Heart left ventricle (tissue), 13 donors: ENCODE results near the gene SEMG1.

Experiments used
- POLR2A ChIP-seq, 2 donors: fragments of 450-650 bp; IDR thresholded peaks; one replicate each; pipeline ENCODE4 v1.6.1; 2017; ENCODE audit warnings: antibody characterized with exemption in 2 of 2, mild to moderate bottlenecking in 2 of 2, moderate library complexity in 2 of 2
- TF ChIP-seq, protein P1 (sequence below), 12 donors: fragments of 200-600 bp; sonication (generic) in 4 of 12; IDR thresholded peaks; one replicate each; pipeline versions ENCODE4 v1.5.0 to v1.8.0; 2018 to 2022; ENCODE audit warnings: antibody characterized with exemption in 12 of 12, mild to moderate bottlenecking in 5 of 12
- donor health status: ischemic (EF 13 %, LVEDD 7.1; RV severe dilation, severe dysfunction).
- donor health status: DM: no; HTN: yes; CAD: no.
- donor health status: DM: no; HTN: no; CAD: no.
- donor health status: ischemic (EF 25% LVEDD 6.9; RV normal size, moderate dysfunction).
- donor health status: ischemic (EF 25% LVEDD 5.7; RV mildly dilated, moderate dysfunction).
- donor health status: ischemic (EF 35%, LVEDD 5.7; RV mildly dilated, moderate dysfunction).
- donor health status: nonischemic (EF 11% LVEDD 7.7; RV severe dilation, severe dysfunction).
- donor health status: DM: yes; HTN: yes; CAD: no.
- donor health status: PGD.
- donor health status: ischemic (EF 29% LVEDD 5.4; RV normal size, mild dysfunction).
- donor health status: nonischemic (EF 23%, LVEDD 6.1; RV moderate dilation, normal function).

DNA sequence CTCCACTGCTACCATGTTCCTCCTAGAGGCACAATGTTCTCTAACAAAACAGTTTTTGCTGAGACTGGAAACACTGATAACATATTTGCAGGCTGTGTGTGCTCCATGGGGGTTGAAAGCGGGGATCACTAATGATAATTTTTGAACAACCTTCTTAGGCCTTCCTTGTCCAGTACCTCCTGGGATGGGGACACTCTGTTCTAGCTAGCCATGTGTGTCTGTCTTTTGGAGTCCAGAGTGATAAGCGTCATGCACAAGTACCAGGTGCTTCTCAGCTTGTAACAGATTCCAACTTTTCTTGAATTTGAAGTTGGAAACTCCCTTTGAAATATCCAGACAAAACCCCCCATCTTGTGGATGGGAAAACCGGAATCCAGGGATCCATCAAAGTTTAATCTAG, 17.0 kb upstream of the SEMG1 start:
- TF ChIP-seq POLR2A (IDR thresholded peaks at IDR 0.05): no peak
- TF ChIP-seq, protein P1, sequence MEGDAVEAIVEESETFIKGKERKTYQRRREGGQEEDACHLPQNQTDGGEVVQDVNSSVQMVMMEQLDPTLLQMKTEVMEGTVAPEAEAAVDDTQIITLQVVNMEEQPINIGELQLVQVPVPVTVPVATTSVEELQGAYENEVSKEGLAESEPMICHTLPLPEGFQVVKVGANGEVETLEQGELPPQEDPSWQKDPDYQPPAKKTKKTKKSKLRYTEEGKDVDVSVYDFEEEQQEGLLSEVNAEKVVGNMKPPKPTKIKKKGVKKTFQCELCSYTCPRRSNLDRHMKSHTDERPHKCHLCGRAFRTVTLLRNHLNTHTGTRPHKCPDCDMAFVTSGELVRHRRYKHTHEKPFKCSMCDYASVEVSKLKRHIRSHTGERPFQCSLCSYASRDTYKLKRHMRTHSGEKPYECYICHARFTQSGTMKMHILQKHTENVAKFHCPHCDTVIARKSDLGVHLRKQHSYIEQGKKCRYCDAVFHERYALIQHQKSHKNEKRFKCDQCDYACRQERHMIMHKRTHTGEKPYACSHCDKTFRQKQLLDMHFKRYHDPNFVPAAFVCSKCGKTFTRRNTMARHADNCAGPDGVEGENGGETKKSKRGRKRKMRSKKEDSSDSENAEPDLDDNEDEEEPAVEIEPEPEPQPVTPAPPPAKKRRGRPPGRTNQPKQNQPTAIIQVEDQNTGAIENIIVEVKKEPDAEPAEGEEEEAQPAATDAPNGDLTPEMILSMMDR (IDR thresholded peaks at IDR 0.05): no peak
